CD14-positive monocyte (primary cell): Measurements from ENCODE around the gene CLDN6. TPM values are rescaled to one million over a fixed set of nuclear protein-coding genes. Genes with fewer than 3 reads are reported as not detected.
A peak's percentile ranks its signal among the peaks of the same experiment; 100 is the strongest.

Experiments used
- DNase-seq, 3 donors: peaks; one replicate each; pipeline ENCODE4 v3.0.0-alpha.2; 2011 to 2022
- H2AFZ ChIP-seq: 2 replicates; pipeline ENCODE4 v1.6.0; 2012; ENCODE audit warnings: mild to moderate bottlenecking, low read depth, low read length, inconsistent platforms; ENCODE audit not compliant: insufficient read depth, poor library complexity, severe bottlenecking
- H3K27ac ChIP-seq, 2 donors: 1 replicate in 1 of 2; 2 replicates in 1 of 2; pipeline ENCODE4 v1.5.1; 2012 to 2013; ENCODE audit warnings: low read length in 2 of 2, control low read depth in 1 of 2, inconsistent platforms in 1 of 2, low read depth in 1 of 2, mild to moderate bottlenecking in 1 of 2
- H3K27me3 ChIP-seq, 2 donors: one replicate each; pipeline versions ENCODE4 v1.6.0 to v1.6.1; 2011 to 2013; ENCODE audit warnings: low read length in 2 of 2; ENCODE audit not compliant: control insufficient read depth in 2 of 2, insufficient read depth in 2 of 2
- H3K36me3 ChIP-seq, 2 donors: replicated peaks in 1 of 2; 1 replicate in 1 of 2; 2 replicates in 1 of 2; pipeline versions ENCODE4 v1.5.1 to v1.6.1; 2012 to 2013; ENCODE audit warnings: low read length in 2 of 2, control low read depth in 1 of 2, inconsistent platforms in 1 of 2, mild to moderate bottlenecking in 1 of 2; ENCODE audit not compliant: insufficient read depth in 2 of 2, control insufficient read depth in 1 of 2
- H3K4me1 ChIP-seq, 2 donors: 1 replicate in 1 of 2; 2 replicates in 1 of 2; pipeline versions ENCODE4 v1.5.1 to v1.6.1; 2012 to 2013; ENCODE audit warnings: low read length in 2 of 2, control low read depth in 1 of 2, inconsistent platforms in 1 of 2, mild to moderate bottlenecking in 1 of 2, moderate library complexity in 1 of 2; ENCODE audit not compliant: insufficient read depth in 2 of 2, control insufficient read depth in 1 of 2
- H3K4me2 ChIP-seq: replicated peaks from 2 replicates; pipeline ENCODE3; 2012; ENCODE audit warnings: low read length, moderate library complexity, mild to moderate bottlenecking; ENCODE audit not compliant: poor library complexity, severe bottlenecking; ENCODE audit errors: extremely low read depth
- H3K4me3 ChIP-seq, 3 experiments: fragments of 200-600 bp in 1 of 3; sonication (generic) in 1 of 3; replicated peaks in 1 of 3; 1 replicate in 2 of 3; 2 replicates in 1 of 3; pipeline ENCODE4 v1.5.1; 2011 to 2013; ENCODE audit warnings: low read length in 3 of 3, mild to moderate bottlenecking in 3 of 3, control low read depth in 2 of 3, low read depth in 2 of 3, inconsistent platforms in 1 of 3, moderate library complexity in 1 of 3
- H3K79me2 ChIP-seq: 2 replicates; pipeline ENCODE4 v1.6.0; 2012; ENCODE audit warnings: mild to moderate bottlenecking, control low read depth, inconsistent platforms, low read length, moderate library complexity; ENCODE audit not compliant: insufficient read depth
- H3K9ac ChIP-seq: 2 replicates; pipeline ENCODE4 v1.6.0; 2017; ENCODE audit warnings: low read length, mild to moderate bottlenecking; ENCODE audit not compliant: insufficient read depth, poor library complexity, severe bottlenecking
- H3K9me3 ChIP-seq, 2 donors: replicated peaks in 1 of 2; 1 replicate in 1 of 2; 2 replicates in 1 of 2; pipeline versions ENCODE4 v1.5.1 to v1.6.1; 2012 to 2013; ENCODE audit warnings: low read length in 2 of 2, control low read depth in 1 of 2; ENCODE audit not compliant: control insufficient read depth in 1 of 2, insufficient read depth in 1 of 2
- H4K20me1 ChIP-seq: 2 replicates; pipeline ENCODE4 v1.6.0; 2012; ENCODE audit warnings: mild to moderate bottlenecking, low read length, control low read depth, moderate library complexity; ENCODE audit not compliant: insufficient read depth
- H3K27ac Mint-ChIP-seq, 7 donors: one replicate each; pipeline ENCODE4 v1.8.0; 2020; ENCODE audit warnings: mild to moderate bottlenecking in 7 of 7, mixed read lengths in 7 of 7, moderate library complexity in 6 of 7, inconsistent platforms in 2 of 7
- H3K27me3 Mint-ChIP-seq, 3 donors: one replicate each; pipeline ENCODE4 v1.8.0; 2021 to 2022; ENCODE audit warnings: low read depth in 3 of 3, mild to moderate bottlenecking in 3 of 3, mixed read lengths in 3 of 3, moderate library complexity in 3 of 3, inconsistent platforms in 1 of 3
- H3K36me3 Mint-ChIP-seq, 2 donors: one replicate each; pipeline ENCODE4 v1.8.0; 2020; ENCODE audit warnings: mixed read lengths in 2 of 2, inconsistent platforms in 1 of 2, mild to moderate bottlenecking in 1 of 2
- H3K4me1 Mint-ChIP-seq: one replicate; pipeline ENCODE4 v1.8.0; 2020; ENCODE audit warnings: mild to moderate bottlenecking, mixed read lengths
- H3K4me3 Mint-ChIP-seq, 2 donors: one replicate each; pipeline ENCODE4 v1.8.0; 2020; ENCODE audit warnings: mild to moderate bottlenecking in 2 of 2, mixed read lengths in 2 of 2, moderate library complexity in 1 of 2
- H3K9me3 Mint-ChIP-seq, 7 donors: one replicate each; pipeline ENCODE4 v1.8.0; 2020 to 2022; ENCODE audit warnings: mixed read lengths in 7 of 7, mild to moderate bottlenecking in 6 of 7, moderate library complexity in 6 of 7, inconsistent platforms in 2 of 7
- WGBS: methylation state at CpG from one replicate; pipeline ENCODE4 v1.1.5; 2013; ENCODE audit warnings: missing lambda C conversion rate; ENCODE audit not compliant: insufficient coverage; 5-methylcytosine and 5-hydroxymethylcytosine counted together
- intact Hi-C, 2 donors: fragments of 100-400 bp; cut with micrococcal nuclease; formaldehyde crosslinking; loops; one replicate each; pipeline versions ENCODE4 v1.15.0 to v1.15.1; 2023
- polyA plus RNA-seq, 3 donors: library from polyadenylated mRNA; depleted of rRNA in 1 of 3; unstranded in 2 of 3; stranded (reverse) in 1 of 3; fragments of 300-500 nt in 2 of 3; fragments of >200 nt in 1 of 3; fragmentation: Illumina TruSeq in 2 of 3; gene quantifications; 1 replicate in 2 of 3; 2 replicates in 1 of 3; pipeline ENCODE4 v1.2.3, GENCODE V29; 2012 to 2021
- TF ChIP-seq, protein P1 (sequence below): fragments of 200-600 bp; IDR thresholded peaks from one replicate; pipeline ENCODE4 v1.8.0; 2022; ENCODE audit warnings: antibody characterized with exemption, mild to moderate bottlenecking

CLDN6 gene
- polyA plus RNA-seq, 3 donors: not detected

DNA sequence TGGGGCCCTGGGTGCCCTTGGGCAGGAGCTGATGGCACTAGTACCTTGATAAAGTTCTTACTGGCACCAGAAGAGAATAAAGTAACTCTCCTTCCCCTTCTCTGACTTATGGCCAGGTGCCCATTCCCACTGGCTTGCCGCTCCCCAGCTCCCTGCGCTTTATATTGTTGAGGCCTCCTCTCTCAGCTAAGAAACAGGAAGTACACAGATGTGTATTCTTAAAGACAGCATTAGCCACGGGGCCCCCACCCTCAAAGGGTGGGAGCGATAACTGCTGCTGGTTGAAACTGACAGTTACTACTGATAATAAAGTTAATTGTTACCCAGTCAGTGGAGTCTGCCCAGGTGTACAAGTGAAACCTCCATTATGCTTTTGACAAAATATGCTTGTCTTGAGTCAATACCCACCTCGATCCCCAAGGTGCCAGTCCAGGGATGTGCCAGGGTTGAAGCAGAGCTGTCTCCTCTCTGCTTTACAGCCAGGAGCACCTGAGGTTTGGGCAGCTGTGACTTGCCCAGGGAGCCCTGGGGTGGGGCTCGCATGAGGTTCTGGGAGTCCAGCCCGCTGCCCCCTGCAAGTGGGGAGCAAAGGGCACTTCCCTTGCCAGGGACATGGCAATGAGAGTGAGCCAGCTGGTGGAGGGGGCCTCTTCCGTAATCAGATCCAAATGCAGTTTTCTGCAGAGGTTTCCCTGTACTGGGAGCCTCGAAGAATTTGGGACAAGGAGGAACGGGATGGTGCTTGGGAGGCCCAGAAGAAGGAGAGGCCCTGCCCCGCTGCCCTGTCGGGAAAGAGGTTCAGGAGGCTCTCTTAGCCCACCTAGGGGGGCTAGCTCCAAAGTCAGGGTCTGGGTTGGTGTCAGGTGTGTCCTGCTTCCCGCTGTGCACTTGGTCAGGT lies 10.7 kb downstream of the CLDN6 start:
- H3K9ac ChIP-seq: peak overlapping the region; percentile 44
- Mint-ChIP-seq H3K9me3 (peaks cover 0 to 3% (median 0%) of the 10 kb centered on the region in 7 donors), H3K36me3 (peaks cover 5 to 6% of the 10 kb centered on the region in 2 donors), H3K4me3 (peak overlapping the region; percentile 76 to 93), H3K27me3 (peaks cover 14 to 24% (median 19%) of the 10 kb centered on the region in 3 donors), H3K27ac (peak overlapping the region; percentile 79 to 95 (median 87)), H3K4me1 (peaks cover 50% of the 10 kb centered on the region)
- peaks cover 49 to 56% of the 10 kb centered on the region in 2 donors for H3K4me1 ChIP-seq
- peak overlapping the region; percentile 75 for H3K4me2 ChIP-seq
- peak overlapping the region; percentile 16 to 75 (median 29) for H3K4me3 ChIP-seq
- intact Hi-C loops: loop anchor here (2.0 kb wide), 2 partner anchors 13 to 15 kb away; partner anchors contain the start of genes HCFC1R1 (in 1 of the 2) and TNFRSF12A (in 1 of the 2)
- H2AFZ ChIP-seq: peak overlapping the region; percentile 58
- peak in 2 of 3 donors; percentile 37 to 46 for DNase-seq
- H3K27ac ChIP-seq: peak overlapping the region; percentile 22 to 61
- H3K79me2 ChIP-seq: no peaks in the 10 kb centered on the region
- TF ChIP-seq, protein P1, sequence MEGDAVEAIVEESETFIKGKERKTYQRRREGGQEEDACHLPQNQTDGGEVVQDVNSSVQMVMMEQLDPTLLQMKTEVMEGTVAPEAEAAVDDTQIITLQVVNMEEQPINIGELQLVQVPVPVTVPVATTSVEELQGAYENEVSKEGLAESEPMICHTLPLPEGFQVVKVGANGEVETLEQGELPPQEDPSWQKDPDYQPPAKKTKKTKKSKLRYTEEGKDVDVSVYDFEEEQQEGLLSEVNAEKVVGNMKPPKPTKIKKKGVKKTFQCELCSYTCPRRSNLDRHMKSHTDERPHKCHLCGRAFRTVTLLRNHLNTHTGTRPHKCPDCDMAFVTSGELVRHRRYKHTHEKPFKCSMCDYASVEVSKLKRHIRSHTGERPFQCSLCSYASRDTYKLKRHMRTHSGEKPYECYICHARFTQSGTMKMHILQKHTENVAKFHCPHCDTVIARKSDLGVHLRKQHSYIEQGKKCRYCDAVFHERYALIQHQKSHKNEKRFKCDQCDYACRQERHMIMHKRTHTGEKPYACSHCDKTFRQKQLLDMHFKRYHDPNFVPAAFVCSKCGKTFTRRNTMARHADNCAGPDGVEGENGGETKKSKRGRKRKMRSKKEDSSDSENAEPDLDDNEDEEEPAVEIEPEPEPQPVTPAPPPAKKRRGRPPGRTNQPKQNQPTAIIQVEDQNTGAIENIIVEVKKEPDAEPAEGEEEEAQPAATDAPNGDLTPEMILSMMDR: no peak
- 18% methylated on average over 10 of the region's 13 CpGs for WGBS
- H3K27me3 ChIP-seq: peaks cover 0 to 10% of the 10 kb centered on the region in 2 donors
- H3K36me3 ChIP-seq: no peaks in the 10 kb centered on the region
- no peaks in the 10 kb centered on the region for H3K9me3 ChIP-seq
- H4K20me1 ChIP-seq: no peaks in the 10 kb centered on the region

DNA sequence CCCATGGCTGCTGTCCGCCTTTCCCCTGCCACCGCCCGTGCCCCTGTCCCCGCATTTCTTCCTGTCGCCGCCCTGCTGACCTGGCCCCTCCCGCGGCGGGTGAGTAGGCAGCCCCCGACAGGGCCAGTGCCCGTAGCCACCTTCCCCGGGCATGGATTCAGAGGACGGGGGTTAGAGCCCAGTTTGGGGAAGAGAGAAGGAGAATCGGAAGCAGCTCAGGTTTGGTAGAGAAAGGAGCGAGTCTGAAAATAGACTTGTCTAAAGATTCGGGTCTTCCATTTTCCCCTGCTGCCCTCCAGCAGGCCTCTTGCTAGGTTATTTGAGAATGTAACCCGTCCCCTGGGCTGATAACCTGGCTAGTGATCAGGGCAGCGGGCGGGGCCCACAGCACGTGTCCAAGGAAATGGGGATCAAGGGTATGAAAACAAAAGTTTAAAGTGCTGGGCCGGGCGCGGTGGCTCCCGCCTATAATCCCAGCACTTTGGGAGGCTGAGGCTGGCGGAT lies 13.2 kb downstream of the CLDN6 start:
- Histone ChIP-seq H4K20me1 (no peaks in the 10 kb centered on the region), H3K79me2 (no peaks in the 10 kb centered on the region), H3K9ac (no peak overlapping the region), H3K4me1 (peaks cover 49 to 52% of the 10 kb centered on the region in 2 donors), H2AFZ (no peak overlapping the region), H3K27ac (no peak overlapping the region), H3K4me3 (peak overlapping the region; percentile 19 to 71 (median 44)), H3K27me3 (peaks cover 0 to 2% of the 10 kb centered on the region in 2 donors), H3K4me2 (peak overlapping the region; percentile 70), H3K9me3 (no peaks in the 10 kb centered on the region), H3K36me3 (no peaks in the 10 kb centered on the region)
- TF ChIP-seq, protein P1: no peak
- Mint-ChIP-seq H3K27me3 (peaks cover 0 to 17% (median 16%) of the 10 kb centered on the region in 3 donors), H3K4me1 (peaks cover 47% of the 10 kb centered on the region), H3K36me3 (peaks cover 5 to 6% of the 10 kb centered on the region in 2 donors), H3K27ac (peak overlapping the region in 5 of 7 donors; percentile 19 to 87 (median 63)), H3K4me3 (peak overlapping the region; percentile 81 to 88), H3K9me3 (peaks cover 0 to 3% (median 0%) of the 10 kb centered on the region in 7 donors)
- intact Hi-C loops: no loop called here
- no peak for DNase-seq
- 0% methylated on average over 12 of the region's 25 CpGs for WGBS
